Anterior cingulate cortex (tissue), 58 donors: ENCODE measurements around the gene URM1.
A peak's percentile ranks its signal among the peaks of the same experiment; 100 is the strongest.
"Not testable (repeated sequence)": the region's sequence is repeated elsewhere in the genome, so short reads cannot be mapped to it uniquely, and the experiment has no call there.

Experiments
- DNase-seq, 58 donors: peaks; one replicate each; lab custom pipeline; 2025; lab: John Stamatoyannopoulos, UW

Gene URM1

GRCh38 chr9:128405077-128405779, 34.1 kb downstream of the URM1 start:
- DNase-seq, result peak in 17 of 58 donors; percentile 23 to 69 (median 54)

GRCh38 chr9:128405780-128406171, 34.6 kb downstream of the URM1 start:
- DNase-seq, result no peak

- no peak for DNase-seq
Measured at GRCh38 chr9:128406848-128407391, 35.7 kb downstream of the URM1 start.

- peak in 49 of 58 donors; percentile 29 to 95 (median 79) for DNase-seq
Measured at GRCh38 chr9:128408963-128409431, 37.8 kb downstream of the URM1 start.

- DNase-seq, result peak in 2 of 58 donors; percentile 54 to 81
Measured at GRCh38 chr9:128409450-128409849, 38.3 kb downstream of the URM1 start.

- DNase-seq, result peak in 20 of 58 donors; percentile 27 to 75 (median 52)
Measured at GRCh38 chr9:128409978-128410377, 38.8 kb downstream of the URM1 start.

- peak in 17 of 58 donors; percentile 12 to 65 (median 44) for DNase-seq
Measured at GRCh38 chr9:128411364-128412119, 40.4 kb downstream of the URM1 start.

GRCh38 chr9:128412120-128412790, 41.1 kb downstream of the URM1 start:
- DNase-seq, result peak in 54 of 58 donors; percentile 31 to 91 (median 78)

GRCh38 chr9:128413728-128414127, 42.6 kb downstream of the URM1 start:
- not testable (repeated sequence) for DNase-seq

GRCh38 chr9:128414461-128414860, 43.3 kb downstream of the URM1 start:
- DNase-seq, result no peak

- DNase-seq, result no peak
Measured at GRCh38 chr9:128415281-128415680, 44.1 kb downstream of the URM1 start.

- no peak for DNase-seq
Measured at GRCh38 chr9:128416014-128416413, 44.8 kb downstream of the URM1 start.

- DNase-seq, result no peak
Measured at GRCh38 chr9:128416432-128417019, 45.4 kb downstream of the URM1 start.

- peak in 7 of 58 donors; percentile 29 to 52 (median 39) for DNase-seq
Measured at GRCh38 chr9:128419061-128419925, 48.1 kb downstream of the URM1 start.

- DNase-seq, result peak in 43 of 58 donors; percentile 12 to 66 (median 47)
Measured at GRCh38 chr9:128420060-128420650, 49.0 kb downstream of the URM1 start.

- peak in 34 of 58 donors; percentile 10 to 72 (median 47) for DNase-seq
Measured at GRCh38 chr9:128420651-128421481, 49.7 kb downstream of the URM1 start, which contains the start of gene CERCAM. Gene CERCAM, plus strand, starts transcription at chr9:128420857. Its CDS starts 21 bp downstream, at chr9:128420878.

- DNase-seq, result no peak
Measured at GRCh38 chr9:128421482-128421996, 50.4 kb downstream of the URM1 start.
